ACC112 (cell line): ENCODE results near the gene MGA.

Experiments
- H2AFZ ChIP-seq: fragments of 200-600 bp; sonication (generic); one replicate; pipeline ENCODE4 v1.6.0; 2017; ENCODE audit warnings: antibody characterized with exemption, low read length; ENCODE audit not compliant: unreplicated experiment
- H3K27ac ChIP-seq: fragments of 200-600 bp; sonication (generic); 2 replicates; pipeline ENCODE4 v1.5.1; 2014; ENCODE audit warnings: low read depth, mild to moderate bottlenecking, antibody characterized with exemption, low read length, moderate library complexity
- H3K27me3 ChIP-seq: fragments of 200-600 bp; sonication (generic); 2 replicates; pipeline ENCODE4 v1.6.1; 2014; ENCODE audit warnings: mild to moderate bottlenecking, antibody characterized with exemption, low read length, moderate library complexity, mixed read lengths; ENCODE audit not compliant: insufficient read depth
- H3K36me3 ChIP-seq: fragments of 200-600 bp; sonication (generic); 2 replicates; pipeline ENCODE4 v1.6.1; 2016; ENCODE audit warnings: mild to moderate bottlenecking, antibody characterized with exemption, low read length, moderate library complexity, mixed read lengths; ENCODE audit not compliant: insufficient read depth
- H3K4me1 ChIP-seq: fragments of 200-600 bp; sonication (generic); one replicate; pipeline ENCODE4 v1.6.1; 2016; ENCODE audit warnings: low read length, mixed read lengths; ENCODE audit not compliant: insufficient read depth, unreplicated experiment, control insufficient read depth
- H3K4me3 ChIP-seq: fragments of 200-600 bp; sonication (generic); 2 replicates; pipeline ENCODE4 v1.5.1; 2014; ENCODE audit warnings: mild to moderate bottlenecking, low read depth, low read length
- H3K79me2 ChIP-seq: fragments of 200-600 bp; sonication (generic); one replicate; pipeline ENCODE4 v1.6.0; 2016; ENCODE audit warnings: low read length; ENCODE audit not compliant: control insufficient read depth, unreplicated experiment, insufficient read depth

The MGA gene

GRCh38 chr15:41814534-41814933 lies 154.3 kb downstream of the MGA start:
- Histone ChIP-seq H3K36me3 (peaks cover 14% of the 10 kb centered on the region; the same call in 1 of the 2 replicates), H3K27ac (no peak overlapping the region), H2AFZ (no peak overlapping the region), H3K4me1 (peaks cover 9% of the 10 kb centered on the region), H3K4me3 (no peak overlapping the region), H3K79me2 (no peaks in the 10 kb centered on the region), H3K27me3 (no peaks in the 10 kb centered on the region)

- Histone ChIP-seq H3K79me2 (no peaks in the 10 kb centered on the region), H3K4me3 (no peak overlapping the region), H3K27ac (no peak overlapping the region), H2AFZ (no peak overlapping the region), H3K36me3 (peaks cover 14% of the 10 kb centered on the region; the same call in 1 of the 2 replicates), H3K4me1 (peaks cover 11% of the 10 kb centered on the region), H3K27me3 (no peaks in the 10 kb centered on the region)
Measured at GRCh38 chr15:41816788-41817187, 156.6 kb downstream of the MGA start.

GRCh38 chr15:41817327-41817726 lies 157.1 kb downstream of the MGA start:
- H3K36me3 ChIP-seq, result peaks cover 12% of the 10 kb centered on the region; the same call in 1 of the 2 replicates
- H3K27ac ChIP-seq, result no peak overlapping the region
- no peak overlapping the region for H3K4me3 ChIP-seq

GRCh38 chr15:41817781-41818180 lies 157.6 kb downstream of the MGA start:
- Histone ChIP-seq H3K4me3 (no peak overlapping the region), H2AFZ (no peak overlapping the region), H3K27ac (no peak overlapping the region), H3K4me1 (peaks cover 11% of the 10 kb centered on the region), H3K36me3 (peaks cover 10% of the 10 kb centered on the region; the same call in 1 of the 2 replicates), H3K27me3 (no peaks in the 10 kb centered on the region), H3K79me2 (no peaks in the 10 kb centered on the region)

More at GRCh38 chr15:41817327-41817726, 157.1 kb downstream of the MGA start:
- Histone ChIP-seq H3K27me3 (no peaks in the 10 kb centered on the region), H2AFZ (no peak overlapping the region), H3K79me2 (no peaks in the 10 kb centered on the region), H3K4me1 (peaks cover 11% of the 10 kb centered on the region)

GRCh38 chr15:41819455-41820050 lies 159.3 kb downstream of the MGA start:
- Histone ChIP-seq H3K4me3 (no peak overlapping the region), H3K4me1 (peaks cover 11% of the 10 kb centered on the region), H2AFZ (no peak overlapping the region), H3K27me3 (no peaks in the 10 kb centered on the region), H3K27ac (no peak overlapping the region), H3K79me2 (no peaks in the 10 kb centered on the region), H3K36me3 (peaks cover 13% of the 10 kb centered on the region; the same call in 1 of the 2 replicates)

GRCh38 chr15:41820791-41821423 lies 160.7 kb downstream of the MGA start:
- no peaks in the 10 kb centered on the region for H3K79me2 ChIP-seq
- H3K27me3 ChIP-seq, result no peaks in the 10 kb centered on the region
- H3K36me3 ChIP-seq, result peaks cover 13% of the 10 kb centered on the region; the same call in 1 of the 2 replicates
- H3K27ac ChIP-seq, result no peak overlapping the region
- H3K4me3 ChIP-seq, result no peak overlapping the region
- peaks cover 11% of the 10 kb centered on the region for H3K4me1 ChIP-seq
- no peak overlapping the region for H2AFZ ChIP-seq

- Histone ChIP-seq H3K27ac (no peak overlapping the region), H3K79me2 (no peaks in the 10 kb centered on the region), H3K4me1 (peaks cover 11% of the 10 kb centered on the region), H3K4me3 (no peak overlapping the region), H3K27me3 (no peaks in the 10 kb centered on the region), H3K36me3 (peaks cover 13% of the 10 kb centered on the region; the same call in 1 of the 2 replicates), H2AFZ (no peak overlapping the region)
Measured at GRCh38 chr15:41821831-41822230, 161.6 kb downstream of the MGA start.

GRCh38 chr15:41822471-41822870 lies 162.3 kb downstream of the MGA start:
- Histone ChIP-seq H3K4me1 (peaks cover 11% of the 10 kb centered on the region), H2AFZ (no peak overlapping the region), H3K4me3 (no peak overlapping the region), H3K27ac (no peak overlapping the region), H3K36me3 (peaks cover 13% of the 10 kb centered on the region; the same call in 1 of the 2 replicates), H3K27me3 (no peaks in the 10 kb centered on the region), H3K79me2 (no peaks in the 10 kb centered on the region)
